DOHH2 (cell line): ENCODE results near the gene MAN2A1.

Experiments used
- EZH2phosphoT487 ChIP-seq: fragments of 200-600 bp; sonication (generic); IDR thresholded peaks from 2 replicates; pipeline ENCODE4 v1.6.1; 2017; ENCODE audit warnings: borderline replicate concordance, mild to moderate bottlenecking, antibody characterized with exemption, low read length, moderate library complexity, mixed read lengths
- TF ChIP-seq, protein P1 (sequence below): fragments of 200-600 bp; sonication (generic); IDR thresholded peaks from one replicate; pipeline ENCODE4 v1.5.1; 2014; ENCODE audit warnings: antibody characterized with exemption, mild to moderate bottlenecking, low read depth, low read length; ENCODE audit not compliant: poor library complexity, severe bottlenecking

DNA sequence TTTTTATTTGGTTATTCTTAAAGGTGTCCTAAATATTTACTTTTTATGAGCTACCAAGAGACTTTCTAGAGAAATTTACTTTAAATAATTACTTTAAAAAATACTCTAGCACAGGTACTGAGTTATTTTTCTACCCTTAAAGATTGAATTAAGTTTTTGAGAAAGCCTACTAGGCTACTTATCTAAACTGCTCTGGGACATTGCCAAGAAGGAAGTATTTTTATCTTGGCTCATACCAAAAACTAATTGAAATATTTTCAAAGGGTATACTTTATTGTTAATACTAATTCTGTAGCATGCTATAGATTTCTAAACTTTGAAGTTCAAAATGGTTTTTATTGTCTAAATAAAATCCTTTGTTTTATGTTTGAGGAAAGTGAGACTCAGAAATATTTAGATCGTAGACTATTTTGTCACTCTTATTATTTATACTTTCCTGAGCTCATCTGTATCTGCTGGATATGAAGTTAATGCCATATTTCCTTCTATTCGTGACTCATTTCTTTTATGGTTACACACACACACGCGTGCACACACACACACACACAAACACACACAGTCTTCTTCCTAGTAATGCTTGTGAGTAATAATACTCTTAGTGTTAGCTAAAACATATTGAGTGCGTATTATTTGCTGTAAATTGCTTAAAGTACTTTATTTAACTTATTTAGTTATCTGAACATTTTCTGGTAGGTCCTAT, 89.5 kb downstream of the MAN2A1 start:
- TF ChIP-seq, protein P1, sequence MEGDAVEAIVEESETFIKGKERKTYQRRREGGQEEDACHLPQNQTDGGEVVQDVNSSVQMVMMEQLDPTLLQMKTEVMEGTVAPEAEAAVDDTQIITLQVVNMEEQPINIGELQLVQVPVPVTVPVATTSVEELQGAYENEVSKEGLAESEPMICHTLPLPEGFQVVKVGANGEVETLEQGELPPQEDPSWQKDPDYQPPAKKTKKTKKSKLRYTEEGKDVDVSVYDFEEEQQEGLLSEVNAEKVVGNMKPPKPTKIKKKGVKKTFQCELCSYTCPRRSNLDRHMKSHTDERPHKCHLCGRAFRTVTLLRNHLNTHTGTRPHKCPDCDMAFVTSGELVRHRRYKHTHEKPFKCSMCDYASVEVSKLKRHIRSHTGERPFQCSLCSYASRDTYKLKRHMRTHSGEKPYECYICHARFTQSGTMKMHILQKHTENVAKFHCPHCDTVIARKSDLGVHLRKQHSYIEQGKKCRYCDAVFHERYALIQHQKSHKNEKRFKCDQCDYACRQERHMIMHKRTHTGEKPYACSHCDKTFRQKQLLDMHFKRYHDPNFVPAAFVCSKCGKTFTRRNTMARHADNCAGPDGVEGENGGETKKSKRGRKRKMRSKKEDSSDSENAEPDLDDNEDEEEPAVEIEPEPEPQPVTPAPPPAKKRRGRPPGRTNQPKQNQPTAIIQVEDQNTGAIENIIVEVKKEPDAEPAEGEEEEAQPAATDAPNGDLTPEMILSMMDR, result no peak
- TF ChIP-seq EZH2phosphoT487, result no peak
